NCI-H2196 (cell line): ENCODE measurements around the gene CFAP97D2.
"Not testable (repeated sequence)": the region's sequence is repeated elsewhere in the genome, so short reads cannot be mapped to it uniquely, and the experiment has no call there.

Experiments
- DNase-seq: peaks from one replicate; lab custom pipeline; 2025; ENCODE audit not compliant: unreplicated experiment; lab: John Stamatoyannopoulos, UW

The CFAP97D2 gene

GRCh38 chr13:114198556-114198955, 19.5 kb downstream of the CFAP97D2 start:
- no peak for DNase-seq

GRCh38 chr13:114199526-114199925, 20.5 kb downstream of the CFAP97D2 start:
- DNase-seq: not testable (repeated sequence)

GRCh38 chr13:114199954-114200353, 20.9 kb downstream of the CFAP97D2 start:
- no peak for DNase-seq

- no peak for DNase-seq
These were observed 21.4 kb downstream of the CFAP97D2 start for GRCh38 chr13:114200399-114200911.

GRCh38 chr13:114202581-114202980, 23.5 kb downstream of the CFAP97D2 start:
- DNase-seq: no peak

GRCh38 chr13:114203536-114203935, 24.5 kb downstream of the CFAP97D2 start:
- DNase-seq: no peak

GRCh38 chr13:114204894-114205293, 25.8 kb downstream of the CFAP97D2 start:
- no peak for DNase-seq

GRCh38 chr13:114208134-114208533, 29.1 kb downstream of the CFAP97D2 start:
- DNase-seq: no peak

GRCh38 chr13:114211446-114212157, 32.5 kb downstream of the CFAP97D2 start:
- DNase-seq: no peak

- DNase-seq: no peak
These were observed 33.1 kb downstream of the CFAP97D2 start for GRCh38 chr13:114212158-114212495.

GRCh38 chr13:114213980-114214379, 34.9 kb downstream of the CFAP97D2 start:
- no peak for DNase-seq

- no peak for DNase-seq
These were observed 40.3 kb downstream of the CFAP97D2 start for GRCh38 chr13:114219392-114219791.

GRCh38 chr13:114222461-114222968, 43.5 kb downstream of the CFAP97D2 start:
- DNase-seq: no peak

- DNase-seq: no peak
These were observed 45.1 kb downstream of the CFAP97D2 start for GRCh38 chr13:114224201-114224600.

- DNase-seq: no peak
These were observed 46.6 kb downstream of the CFAP97D2 start for GRCh38 chr13:114225610-114226009.

- DNase-seq: no peak
These were observed 47.0 kb downstream of the CFAP97D2 start for GRCh38 chr13:114226088-114226487.

GRCh38 chr13:114226699-114227323, 47.8 kb downstream of the CFAP97D2 start:
- DNase-seq: peak; percentile 61

- no peak for DNase-seq
These were observed 48.5 kb downstream of the CFAP97D2 start for GRCh38 chr13:114227528-114227927.

GRCh38 chr13:114228176-114228575, 49.1 kb downstream of the CFAP97D2 start:
- no peak for DNase-seq

- no peak for DNase-seq
These were observed 50.4 kb downstream of the CFAP97D2 start for GRCh38 chr13:114229506-114229905.

- no peak for DNase-seq
These were observed 51.1 kb downstream of the CFAP97D2 start for GRCh38 chr13:114230117-114230516.

GRCh38 chr13:114230575-114230974, 51.5 kb downstream of the CFAP97D2 start:
- no peak for DNase-seq
